SH-SY5Y (cell line): ENCODE measurements around the gene PTPRT.

Experiments used
- GATA2 ChIP-seq: IDR thresholded peaks from 2 replicates; pipeline ENCODE4 v1.6.1; 2011; ENCODE audit warnings: mild to moderate bottlenecking, low read depth, low read length
- GATA3 ChIP-seq: IDR thresholded peaks from 2 replicates; pipeline ENCODE4 v1.6.1; 2011; ENCODE audit warnings: low read depth, mild to moderate bottlenecking, low read length, moderate library complexity

DNA sequence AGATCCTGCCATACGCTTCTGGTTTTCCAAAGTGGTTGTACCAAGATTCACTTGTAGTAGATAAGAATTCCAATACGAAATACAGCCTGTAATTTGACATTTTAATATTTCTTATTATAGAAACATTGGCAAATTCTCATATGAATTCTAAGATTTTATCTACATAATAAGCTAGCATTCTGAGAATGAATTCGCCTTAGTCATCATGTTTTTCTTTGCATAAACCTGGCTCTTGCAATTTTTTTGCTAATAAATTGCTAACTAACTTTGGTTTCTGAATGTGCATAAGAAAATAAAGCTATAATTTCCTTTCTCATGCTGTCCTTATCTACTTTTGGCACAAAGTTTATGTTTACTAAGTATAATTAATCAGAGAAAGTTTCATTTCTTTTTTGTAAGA is 673.0 kb downstream of the PTPRT start:
- TF ChIP-seq GATA2 = no peak
- TF ChIP-seq GATA3 = no peak
